ENCODE measurements around the gene OOSP4B.

DNA sequence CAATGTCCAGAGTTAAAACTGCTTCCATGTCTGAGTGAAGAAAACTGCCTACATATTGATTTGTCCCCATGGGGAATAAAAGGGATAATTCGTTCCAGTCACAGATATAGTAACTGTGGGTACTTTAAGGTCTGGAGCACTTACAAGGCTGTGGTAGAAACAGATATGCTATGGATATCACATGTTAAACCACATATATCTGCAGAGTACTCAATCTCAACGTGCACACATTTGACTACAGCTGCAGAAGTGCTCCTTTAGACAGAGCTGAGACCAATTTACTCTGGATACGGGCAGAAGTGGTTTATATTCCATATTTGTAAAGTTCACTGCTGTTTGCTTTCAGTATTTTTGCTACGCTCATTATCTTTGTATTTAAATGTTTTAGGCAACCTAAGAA is 61.8 kb downstream of the OOSP4B start:
- no peak for TF ChIP-seq TOX (CRISPR knock-in tag; IDR thresholded peaks at IDR 0.05; ENCODE audit: borderline replicate concordance)
- TF ChIP-seq ZFP30 (CRISPR knock-in tag; IDR thresholded peaks at IDR 0.05) = no peak
- TF ChIP-seq TSHZ2 (CRISPR knock-in tag; IDR thresholded peaks at IDR 0.05) = no peak
- no peak for TF ChIP-seq GLIS3 (CRISPR knock-in tag; IDR thresholded peaks at IDR 0.05)
- no peak for TF ChIP-seq TCF4 (CRISPR knock-in tag; IDR thresholded peaks at IDR 0.05; ENCODE audit: borderline replicate concordance)
- TF ChIP-seq PPARA (CRISPR knock-in tag; IDR thresholded peaks at IDR 0.05; ENCODE audit: borderline replicate concordance) = no peak
- no peak for TF ChIP-seq RARB (CRISPR knock-in tag; IDR thresholded peaks at IDR 0.05)
- TF ChIP-seq, protein P1, sequence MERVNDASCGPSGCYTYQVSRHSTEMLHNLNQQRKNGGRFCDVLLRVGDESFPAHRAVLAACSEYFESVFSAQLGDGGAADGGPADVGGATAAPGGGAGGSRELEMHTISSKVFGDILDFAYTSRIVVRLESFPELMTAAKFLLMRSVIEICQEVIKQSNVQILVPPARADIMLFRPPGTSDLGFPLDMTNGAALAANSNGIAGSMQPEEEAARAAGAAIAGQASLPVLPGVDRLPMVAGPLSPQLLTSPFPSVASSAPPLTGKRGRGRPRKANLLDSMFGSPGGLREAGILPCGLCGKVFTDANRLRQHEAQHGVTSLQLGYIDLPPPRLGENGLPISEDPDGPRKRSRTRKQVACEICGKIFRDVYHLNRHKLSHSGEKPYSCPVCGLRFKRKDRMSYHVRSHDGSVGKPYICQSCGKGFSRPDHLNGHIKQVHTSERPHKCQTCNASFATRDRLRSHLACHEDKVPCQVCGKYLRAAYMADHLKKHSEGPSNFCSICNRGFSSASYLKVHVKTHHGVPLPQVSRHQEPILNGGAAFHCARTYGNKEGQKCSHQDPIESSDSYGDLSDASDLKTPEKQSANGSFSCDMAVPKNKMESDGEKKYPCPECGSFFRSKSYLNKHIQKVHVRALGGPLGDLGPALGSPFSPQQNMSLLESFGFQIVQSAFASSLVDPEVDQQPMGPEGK (CRISPR knock-in tag; IDR thresholded peaks at IDR 0.05; ENCODE audit: borderline replicate concordance) = no peak
- TF ChIP-seq CSDC2 (CRISPR knock-in tag; IDR thresholded peaks at IDR 0.05) = no peak
- TF ChIP-seq SNAI2 (CRISPR knock-in tag; IDR thresholded peaks at IDR 0.05) = no peak
- no peak for TF ChIP-seq OSR1 (CRISPR knock-in tag; IDR thresholded peaks at IDR 0.05)
- no peak for TF ChIP-seq ZC3H10 (CRISPR knock-in tag; IDR thresholded peaks at IDR 0.05)
- TF ChIP-seq ZFP3 (CRISPR knock-in tag; IDR thresholded peaks at IDR 0.05) = no peak
- no peak for TF ChIP-seq ZNF8 (CRISPR knock-in tag; IDR thresholded peaks at IDR 0.05)
